Testis (tissue), 2 donors: ENCODE results near the gene ZNF516.

Experiments
- POLR2A ChIP-seq: fragments of 450-650 bp; IDR thresholded peaks from one replicate; pipeline ENCODE4 v1.6.1; 2017; ENCODE audit warnings: antibody characterized with exemption, mild to moderate bottlenecking, moderate library complexity
- TF ChIP-seq, protein P1 (sequence below), 3 experiments: fragments of 450-650 bp in 2 of 3; fragments of 200-600 bp in 1 of 3; sonication (generic) in 1 of 3; IDR thresholded peaks; one replicate each; pipeline ENCODE4 v1.5.1; 2016 to 2019; ENCODE audit warnings: antibody characterized with exemption in 3 of 3, mild to moderate bottlenecking in 2 of 3, moderate library complexity in 1 of 3

DNA sequence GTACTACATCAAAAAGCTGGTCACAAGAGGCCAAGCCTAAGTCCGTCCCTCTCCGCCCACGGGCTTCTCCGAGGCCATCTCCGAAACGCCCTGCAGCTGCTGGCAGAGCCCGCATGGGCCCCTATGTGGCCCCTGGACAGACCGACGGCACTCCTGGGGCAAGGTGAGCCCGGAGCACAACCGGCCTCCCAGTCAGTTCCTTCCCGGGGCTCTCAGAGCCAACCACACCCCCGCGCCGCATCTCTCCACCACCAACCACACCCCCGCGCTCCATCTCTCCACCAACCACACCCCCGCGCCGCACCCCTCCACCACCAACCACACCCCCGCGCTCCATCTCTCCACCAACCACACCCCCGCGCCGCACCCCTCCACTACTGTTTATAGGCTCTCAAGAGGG is 93.5 kb downstream of the ZNF516 start:
- no peak for TF ChIP-seq POLR2A
- TF ChIP-seq, protein P1, sequence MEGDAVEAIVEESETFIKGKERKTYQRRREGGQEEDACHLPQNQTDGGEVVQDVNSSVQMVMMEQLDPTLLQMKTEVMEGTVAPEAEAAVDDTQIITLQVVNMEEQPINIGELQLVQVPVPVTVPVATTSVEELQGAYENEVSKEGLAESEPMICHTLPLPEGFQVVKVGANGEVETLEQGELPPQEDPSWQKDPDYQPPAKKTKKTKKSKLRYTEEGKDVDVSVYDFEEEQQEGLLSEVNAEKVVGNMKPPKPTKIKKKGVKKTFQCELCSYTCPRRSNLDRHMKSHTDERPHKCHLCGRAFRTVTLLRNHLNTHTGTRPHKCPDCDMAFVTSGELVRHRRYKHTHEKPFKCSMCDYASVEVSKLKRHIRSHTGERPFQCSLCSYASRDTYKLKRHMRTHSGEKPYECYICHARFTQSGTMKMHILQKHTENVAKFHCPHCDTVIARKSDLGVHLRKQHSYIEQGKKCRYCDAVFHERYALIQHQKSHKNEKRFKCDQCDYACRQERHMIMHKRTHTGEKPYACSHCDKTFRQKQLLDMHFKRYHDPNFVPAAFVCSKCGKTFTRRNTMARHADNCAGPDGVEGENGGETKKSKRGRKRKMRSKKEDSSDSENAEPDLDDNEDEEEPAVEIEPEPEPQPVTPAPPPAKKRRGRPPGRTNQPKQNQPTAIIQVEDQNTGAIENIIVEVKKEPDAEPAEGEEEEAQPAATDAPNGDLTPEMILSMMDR (IDR thresholded peaks at IDR 0.05) = no peak
